Type B pancreatic cell (in vitro differentiated cells): ENCODE results near the gene PIAS1. TPM values are rescaled to one million over a fixed set of nuclear protein-coding genes. Genes with fewer than 3 reads are reported as not detected.

ENCODE experiments used
- DNase-seq: peaks from one replicate; pipeline ENCODE4 v3.0.0; 2021; ENCODE audit warnings: mixed read lengths; ENCODE audit not compliant: unreplicated experiment; ENCODE audit errors: extremely low spot score
- H3K27ac Mint-ChIP-seq: 2 replicates; pipeline ENCODE4 v1.8.0; 2021; ENCODE audit warnings: mild to moderate bottlenecking, mixed read lengths
- H3K27me3 Mint-ChIP-seq: 2 replicates; pipeline ENCODE4 v1.8.0; 2021; ENCODE audit warnings: mixed read lengths
- H3K36me3 Mint-ChIP-seq: 2 replicates; pipeline ENCODE4 v1.8.0; 2021; ENCODE audit warnings: mixed read lengths
- H3K4me1 Mint-ChIP-seq: one replicate; pipeline ENCODE4 v1.8.0; 2021; ENCODE audit warnings: mixed read lengths; ENCODE audit not compliant: unreplicated experiment
- H3K4me3 Mint-ChIP-seq: 2 replicates; pipeline ENCODE4 v1.8.0; 2021; ENCODE audit warnings: mild to moderate bottlenecking, mixed read lengths
- H3K9me3 Mint-ChIP-seq: 2 replicates; pipeline ENCODE4 v1.8.0; 2021; ENCODE audit warnings: mixed read lengths
- total RNA-seq: library from RNA; stranded (reverse); gene quantifications from 2 replicates; pipeline ENCODE4 v1.2.1, GENCODE V29; 2021; ENCODE audit warnings: low replicate concordance
- TF ChIP-seq, protein P1 (sequence below): fragments of 200-600 bp; sonication (generic); conservative IDR thresholded peaks from 2 replicates; pipeline ENCODE4 v1.5.0; 2021; ENCODE audit warnings: antibody characterized with exemption, mild to moderate bottlenecking

PIAS1 gene
- total RNA-seq, 1 donor from 2014 or later, result 56.2 TPM

DNA sequence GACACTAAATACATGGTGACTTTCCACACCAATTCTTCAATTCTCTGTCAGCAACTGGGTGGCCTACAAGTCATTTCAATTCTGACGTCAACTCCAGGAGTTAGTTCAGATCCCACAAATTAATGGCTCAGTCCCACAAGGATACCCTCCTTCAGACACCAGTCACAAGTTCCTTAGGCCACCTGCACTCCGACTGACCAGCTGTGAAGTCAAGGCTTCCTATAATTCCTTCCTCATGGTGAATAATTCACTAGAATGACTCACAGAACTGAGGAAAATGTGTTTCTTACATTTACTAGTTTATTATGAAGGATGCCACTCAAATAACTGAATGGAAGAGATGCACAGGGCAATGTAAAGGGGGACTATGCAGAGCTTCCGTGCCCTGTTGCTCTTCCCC is 6.3 kb upstream of the PIAS1 start:
- no peak for DNase-seq
- Mint-ChIP-seq H3K27me3 (no peaks in the 10 kb centered on the region), H3K4me3 (no peak overlapping the region), H3K36me3 (no peaks in the 10 kb centered on the region), H3K4me1 (no peaks in the 10 kb centered on the region), H3K9me3 (no peaks in the 10 kb centered on the region), H3K27ac (no peak overlapping the region)
- TF ChIP-seq, protein P1, sequence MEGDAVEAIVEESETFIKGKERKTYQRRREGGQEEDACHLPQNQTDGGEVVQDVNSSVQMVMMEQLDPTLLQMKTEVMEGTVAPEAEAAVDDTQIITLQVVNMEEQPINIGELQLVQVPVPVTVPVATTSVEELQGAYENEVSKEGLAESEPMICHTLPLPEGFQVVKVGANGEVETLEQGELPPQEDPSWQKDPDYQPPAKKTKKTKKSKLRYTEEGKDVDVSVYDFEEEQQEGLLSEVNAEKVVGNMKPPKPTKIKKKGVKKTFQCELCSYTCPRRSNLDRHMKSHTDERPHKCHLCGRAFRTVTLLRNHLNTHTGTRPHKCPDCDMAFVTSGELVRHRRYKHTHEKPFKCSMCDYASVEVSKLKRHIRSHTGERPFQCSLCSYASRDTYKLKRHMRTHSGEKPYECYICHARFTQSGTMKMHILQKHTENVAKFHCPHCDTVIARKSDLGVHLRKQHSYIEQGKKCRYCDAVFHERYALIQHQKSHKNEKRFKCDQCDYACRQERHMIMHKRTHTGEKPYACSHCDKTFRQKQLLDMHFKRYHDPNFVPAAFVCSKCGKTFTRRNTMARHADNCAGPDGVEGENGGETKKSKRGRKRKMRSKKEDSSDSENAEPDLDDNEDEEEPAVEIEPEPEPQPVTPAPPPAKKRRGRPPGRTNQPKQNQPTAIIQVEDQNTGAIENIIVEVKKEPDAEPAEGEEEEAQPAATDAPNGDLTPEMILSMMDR, result no peak

- Mint-ChIP-seq H3K27ac (no peak overlapping the region), H3K27me3 (no peaks in the 10 kb centered on the region), H3K4me3 (no peak overlapping the region), H3K9me3 (no peaks in the 10 kb centered on the region), H3K36me3 (no peaks in the 10 kb centered on the region), H3K4me1 (peaks cover 10% of the 10 kb centered on the region)
- TF ChIP-seq, protein P1, result peak; percentile 29
- DNase-seq, result no peak
Observed at GRCh38 chr15:68051109-68051508, 3.0 kb upstream of the PIAS1 start.

DNA sequence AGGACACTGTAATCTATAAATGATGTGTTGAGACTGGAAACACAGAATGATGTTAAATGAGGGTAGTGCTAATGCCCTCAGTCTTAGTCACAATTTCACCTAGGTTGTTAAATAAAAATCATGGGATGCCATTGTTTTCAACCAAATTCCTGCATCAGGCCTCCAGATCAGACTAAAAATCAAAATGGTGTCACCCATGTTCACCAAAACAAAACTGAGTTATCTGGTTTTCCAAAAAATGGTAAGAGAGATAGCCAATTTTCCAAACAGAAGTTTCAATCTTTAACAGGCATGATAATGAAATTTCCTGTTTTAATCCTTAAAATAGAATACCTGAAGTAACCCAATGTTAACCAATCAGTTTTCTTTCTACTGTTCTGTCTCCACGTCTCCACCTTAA is 2.2 kb upstream of the PIAS1 start:
- Mint-ChIP-seq H3K36me3 (no peaks in the 10 kb centered on the region), H3K4me1 (peaks cover 18% of the 10 kb centered on the region), H3K27me3 (no peaks in the 10 kb centered on the region), H3K27ac (no peak overlapping the region), H3K9me3 (no peaks in the 10 kb centered on the region), H3K4me3 (no peak overlapping the region)
- TF ChIP-seq, protein P1, result no peak
- DNase-seq, result no peak

DNA sequence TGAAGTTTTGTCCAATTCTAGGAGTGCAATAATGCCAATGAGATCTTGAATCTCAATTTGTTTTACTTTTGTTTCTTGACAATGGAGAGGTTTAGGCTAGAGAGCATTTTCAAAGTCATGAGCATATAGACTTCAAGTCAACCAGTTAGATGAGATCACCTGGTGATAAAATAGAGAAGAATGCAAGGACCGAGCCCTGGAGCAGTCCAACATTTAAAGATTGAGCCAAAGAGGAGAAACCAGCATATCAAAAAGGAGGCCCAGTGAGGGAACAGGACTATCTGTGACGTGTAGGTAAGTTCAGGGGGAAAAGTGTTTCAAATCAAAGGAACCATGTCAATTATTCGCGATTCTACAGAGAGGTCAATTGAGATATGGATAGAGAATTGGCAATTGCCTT is 1.7 kb upstream of the PIAS1 start:
- Mint-ChIP-seq H3K9me3 (no peaks in the 10 kb centered on the region), H3K4me3 (peak overlapping the region; percentile 69)

DNA sequence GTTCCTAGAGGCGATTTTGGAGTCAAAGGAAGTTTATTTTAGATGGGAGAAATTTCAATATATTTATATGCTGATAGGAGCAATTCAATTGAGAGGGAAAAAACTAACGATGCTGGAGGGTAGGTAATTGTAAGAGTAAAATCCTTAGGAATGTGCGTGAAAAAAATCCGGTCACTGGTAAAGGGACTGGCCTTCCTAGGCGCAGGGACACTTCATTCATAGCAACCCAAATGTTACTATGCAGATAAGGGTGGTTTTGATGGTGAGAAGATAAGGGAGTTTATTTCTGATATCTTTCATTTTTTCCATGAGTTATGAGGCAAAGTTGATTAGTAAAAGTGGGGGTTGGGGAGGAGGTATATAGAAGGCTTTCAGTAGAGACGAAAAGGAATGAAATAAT is 1.1 kb upstream of the PIAS1 start:
- Mint-ChIP-seq H3K27ac (peak overlapping the region; percentile 49), H3K4me3 (peak overlapping the region; percentile 69), H3K4me1 (peaks cover 29% of the 10 kb centered on the region), H3K36me3 (no peaks in the 10 kb centered on the region), H3K9me3 (no peaks in the 10 kb centered on the region), H3K27me3 (no peaks in the 10 kb centered on the region)
- TF ChIP-seq, protein P1, result no peak
- no peak for DNase-seq

More for the DNA sequence above, 1.7 kb upstream of the PIAS1 start:
- Mint-ChIP-seq H3K36me3 (no peaks in the 10 kb centered on the region), H3K4me1 (peaks cover 23% of the 10 kb centered on the region), H3K27ac (peak overlapping the region; percentile 49), H3K27me3 (no peaks in the 10 kb centered on the region)
- TF ChIP-seq, protein P1, result no peak
- no peak for DNase-seq
